Measurements from ENCODE around the gene NAALAD2.
A peak's percentile ranks its signal among the peaks of the same experiment; 100 is the strongest.
"Not testable (repeated sequence)": the region's sequence is repeated elsewhere in the genome, so short reads cannot be mapped to it uniquely, and the experiment has no call there.

The NAALAD2 gene

GRCh38 chr11:90192869-90193582 is 58.6 kb downstream of the NAALAD2 start:
- DNase-seq (ENCODE audit: low read depth in 3 of 3), result no peak

GRCh38 chr11:90197377-90197776 is 62.9 kb downstream of the NAALAD2 start:
- DNase-seq (ENCODE audit: low read depth in 3 of 3), result no peak

GRCh38 chr11:90202342-90202741 is 67.9 kb downstream of the NAALAD2 start:
- no peak for DNase-seq (ENCODE audit: low read depth in 3 of 3)

- no peak for DNase-seq (ENCODE audit: low read depth in 3 of 3)
Observed at GRCh38 chr11:90204407-90204806, 69.9 kb downstream of the NAALAD2 start.

GRCh38 chr11:90204832-90205646 is 70.6 kb downstream of the NAALAD2 start:
- DNase-seq (ENCODE audit: low read depth in 3 of 3), result no peak

- not testable (repeated sequence) for DNase-seq (ENCODE audit: low read depth in 3 of 3)
Observed at GRCh38 chr11:90207992-90208391, 73.5 kb downstream of the NAALAD2 start.

- no peak for DNase-seq (ENCODE audit: low read depth in 3 of 3)
Observed at GRCh38 chr11:90208857-90209256, 74.4 kb downstream of the NAALAD2 start.

- no peak for DNase-seq (ENCODE audit: low read depth in 3 of 3)
Observed at GRCh38 chr11:90213322-90213721, 78.9 kb downstream of the NAALAD2 start.

GRCh38 chr11:90216611-90217010 is 82.1 kb downstream of the NAALAD2 start:
- DNase-seq (ENCODE audit: low read depth in 3 of 3), result no peak

- no peak for DNase-seq (ENCODE audit: low read depth in 3 of 3)
Observed at GRCh38 chr11:90218606-90219005, 84.1 kb downstream of the NAALAD2 start.

GRCh38 chr11:90219438-90219837 is 85.0 kb downstream of the NAALAD2 start:
- no peak for DNase-seq (ENCODE audit: low read depth in 3 of 3)

GRCh38 chr11:90220391-90220790 is 85.9 kb downstream of the NAALAD2 start:
- DNase-seq (ENCODE audit: low read depth in 3 of 3), result no peak

GRCh38 chr11:90221803-90222458 is 87.5 kb downstream of the NAALAD2 start:
- no peak for DNase-seq (ENCODE audit: low read depth in 3 of 3)

GRCh38 chr11:90222459-90223247 is 88.2 kb downstream of the NAALAD2 start, which contains the start of gene CHORDC1:
Gene CHORDC1, minus strand, starts transcription at chr11:90223049. Its CDS starts 95 bp downstream, at chr11:90222954.
- peak; percentile 90 to 94 (median 90) for DNase-seq (ENCODE audit: low read depth in 3 of 3)

GRCh38 chr11:90223248-90223585 is 88.8 kb downstream of the NAALAD2 start:
- no peak for DNase-seq (ENCODE audit: low read depth in 3 of 3)

- DNase-seq (ENCODE audit: low read depth in 3 of 3), result no peak
Observed at GRCh38 chr11:90228056-90228455, 93.6 kb downstream of the NAALAD2 start.

GRCh38 chr11:90229791-90230190 is 95.3 kb downstream of the NAALAD2 start:
- no peak for DNase-seq (ENCODE audit: low read depth in 3 of 3)

GRCh38 chr11:90234977-90235376 is 100.5 kb downstream of the NAALAD2 start:
- DNase-seq (ENCODE audit: low read depth in 3 of 3), result no peak

- no peak for DNase-seq (ENCODE audit: low read depth in 3 of 3)
Observed at GRCh38 chr11:90235526-90235925, 101.1 kb downstream of the NAALAD2 start.

- no peak for DNase-seq (ENCODE audit: low read depth in 3 of 3)
Observed at GRCh38 chr11:90237004-90237403, 102.5 kb downstream of the NAALAD2 start.

- peak in 2 of 3 experiments; percentile 18 to 51 for DNase-seq (ENCODE audit: low read depth in 3 of 3)
Observed at GRCh38 chr11:90239967-90240636, 105.6 kb downstream of the NAALAD2 start.

Data from stimulated activated CD4-positive, alpha-beta T cell treated with anti-CD3 and anti-CD28 coated beads, TNF-alpha, amount 100 ng/mL, for 24 hours (primary cell).